ENCODE measurements around the gene CD70.
A peak's percentile ranks its signal among the peaks of the same experiment; 100 is the strongest.
"Not testable (repeated sequence)": the region's sequence is repeated elsewhere in the genome, so short reads cannot be mapped to it uniquely, and the experiment has no call there.

Gene CD70, protein sequence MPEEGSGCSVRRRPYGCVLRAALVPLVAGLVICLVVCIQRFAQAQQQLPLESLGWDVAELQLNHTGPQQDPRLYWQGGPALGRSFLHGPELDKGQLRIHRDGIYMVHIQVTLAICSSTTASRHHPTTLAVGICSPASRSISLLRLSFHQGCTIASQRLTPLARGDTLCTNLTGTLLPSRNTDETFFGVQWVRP

DNA sequence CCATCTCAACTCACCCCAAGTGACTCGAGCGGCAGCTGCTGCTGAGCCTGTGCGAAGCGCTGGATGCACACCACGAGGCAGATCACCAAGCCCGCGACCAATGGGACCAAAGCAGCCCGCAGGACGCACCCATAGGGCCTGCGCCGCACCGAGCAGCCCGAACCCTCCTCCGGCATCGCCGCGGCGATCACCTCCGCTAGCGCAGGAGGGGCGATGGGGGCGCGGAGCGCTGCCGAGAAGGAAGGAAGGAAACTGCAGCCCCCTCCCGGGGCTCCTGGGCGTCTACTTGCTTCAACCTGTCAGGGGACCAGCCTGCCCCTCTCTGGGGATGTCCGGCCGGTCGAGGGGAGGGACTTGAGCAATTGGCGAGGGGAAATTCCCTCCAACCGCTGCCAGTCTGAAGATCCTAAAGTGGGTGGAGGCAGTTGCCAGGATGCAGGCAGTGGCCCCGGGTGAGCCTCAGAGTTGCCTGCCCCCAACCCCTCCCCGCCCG lies at the start of gene CD70:
TSS of gene CD70 (minus strand) at position 324 of the 493 bp plus-strand sequence. CDS start at position 176, 148 bp downstream.
- DNase-seq = no peak

DNA sequence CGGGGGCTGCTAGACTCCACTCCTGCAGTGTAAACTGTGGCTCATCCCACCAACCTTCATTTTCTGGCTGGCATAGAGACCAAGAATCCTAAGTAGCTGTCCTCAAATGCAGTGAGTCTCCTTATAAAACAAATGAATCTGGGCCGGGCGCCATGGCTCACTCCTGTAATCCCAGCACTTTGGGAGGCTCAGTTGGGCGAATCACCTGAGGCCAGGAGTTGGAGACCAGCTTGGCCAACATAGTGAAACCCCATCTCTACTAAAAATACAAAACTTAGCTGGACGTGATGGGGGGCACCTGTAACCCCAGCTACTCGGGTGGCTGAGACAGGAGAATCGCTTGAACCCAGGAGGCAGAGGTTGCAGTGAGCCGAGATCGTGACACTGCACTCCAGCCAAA lies 49.4 kb upstream of the CD70 start:
- DNase-seq = not testable (repeated sequence)

DNA sequence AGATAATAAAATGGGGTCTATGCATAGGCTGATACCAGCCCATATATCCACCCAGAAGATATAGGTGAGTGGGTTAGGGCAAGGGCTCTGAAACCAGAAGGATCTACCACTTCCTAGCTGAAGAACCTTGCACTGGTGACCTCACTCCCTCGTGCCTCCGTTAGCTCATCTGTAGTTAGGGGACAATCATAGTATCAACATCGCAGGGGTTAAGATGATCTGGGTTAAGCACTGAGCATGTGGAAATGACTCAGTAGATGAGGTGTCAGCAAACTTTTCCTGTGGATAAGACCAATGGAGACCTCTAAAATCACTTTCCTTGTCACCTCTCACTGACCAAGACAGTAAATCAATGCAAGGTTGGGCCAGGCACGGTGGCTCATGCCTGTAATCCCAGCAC lies 48.5 kb upstream of the CD70 start:
- DNase-seq = no peak

DNA sequence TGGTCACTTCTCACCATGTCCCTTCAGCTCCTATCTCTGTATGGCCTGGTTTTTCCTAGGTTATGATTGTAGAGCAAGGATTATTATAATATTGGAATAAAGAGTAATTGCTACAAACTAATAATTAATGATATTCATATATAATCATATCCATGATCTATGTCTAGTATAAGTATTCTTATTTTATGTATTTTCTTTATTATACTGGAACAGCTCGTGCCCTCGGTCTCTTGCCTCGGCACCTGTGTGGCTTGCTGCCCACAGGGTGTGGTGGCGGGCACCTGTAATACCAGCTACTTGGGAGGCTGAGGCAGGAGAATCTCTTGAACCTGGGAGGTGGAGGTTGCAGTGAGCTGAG lies 42.5 kb upstream of the CD70 start:
- DNase-seq = not testable (repeated sequence)

DNA sequence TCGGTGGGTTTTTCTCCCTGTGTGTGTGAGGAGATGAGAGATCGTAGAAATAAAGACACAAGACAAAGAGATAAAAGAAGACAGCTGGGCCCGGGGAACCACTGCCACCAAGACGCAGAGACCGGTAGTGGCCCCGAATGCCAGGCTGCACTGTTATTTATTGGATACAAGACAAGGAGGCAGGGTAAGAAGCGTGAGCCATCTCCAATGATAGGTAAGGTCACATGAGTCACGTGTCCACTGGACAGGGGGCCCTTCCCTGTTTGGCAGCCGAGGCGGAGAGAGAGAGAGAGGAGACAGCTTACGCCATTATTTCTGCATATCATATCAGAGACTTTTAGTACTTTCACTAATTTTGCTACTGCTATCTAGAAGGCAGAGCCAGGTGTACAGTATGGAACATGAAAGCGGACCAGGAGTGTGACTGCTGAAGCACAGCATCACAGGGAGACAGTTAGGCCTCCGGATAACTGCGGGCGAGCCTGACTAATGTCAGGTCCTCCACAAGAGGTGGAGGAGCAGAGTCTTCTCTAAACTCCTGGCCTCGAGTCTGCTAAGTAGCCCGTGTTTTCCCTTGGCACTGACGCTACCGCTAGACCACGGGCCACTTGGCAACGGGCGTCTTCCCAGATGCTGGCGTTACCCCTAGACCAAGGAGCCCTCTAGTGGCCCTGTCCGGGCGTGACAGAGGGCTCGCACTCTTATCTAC lies 42.0 kb upstream of the CD70 start:
- DNase-seq = peak; percentile 2

DNA sequence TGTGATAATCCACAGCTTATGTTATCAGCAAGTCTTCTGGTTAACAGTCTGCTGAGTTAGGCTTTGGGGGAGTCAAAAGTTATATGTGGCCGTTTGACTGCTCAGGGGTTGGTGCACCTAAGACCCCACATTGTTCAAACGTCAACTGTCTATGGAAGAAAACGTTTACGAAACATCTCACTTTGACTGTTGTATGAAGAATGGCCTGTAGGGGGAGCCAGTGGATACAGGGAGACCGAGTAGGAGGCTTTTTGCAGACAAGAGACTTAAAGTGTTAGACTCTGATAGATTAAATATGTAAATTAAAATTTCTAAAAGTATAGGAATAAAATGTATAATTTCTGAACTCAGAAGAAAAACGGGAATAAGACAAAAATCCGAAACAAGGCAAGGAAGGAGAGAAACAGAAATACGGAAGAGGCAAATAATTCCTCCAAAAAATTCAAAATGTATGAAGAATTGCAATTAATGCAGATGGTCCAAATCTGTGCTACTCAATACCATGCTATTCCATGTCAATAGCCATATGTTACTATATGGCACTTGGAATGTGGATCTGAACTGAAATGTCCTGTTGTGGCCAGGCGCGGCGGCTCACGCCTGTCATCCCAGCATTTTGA lies 41.2 kb upstream of the CD70 start:
- DNase-seq = peak; percentile 52

DNA sequence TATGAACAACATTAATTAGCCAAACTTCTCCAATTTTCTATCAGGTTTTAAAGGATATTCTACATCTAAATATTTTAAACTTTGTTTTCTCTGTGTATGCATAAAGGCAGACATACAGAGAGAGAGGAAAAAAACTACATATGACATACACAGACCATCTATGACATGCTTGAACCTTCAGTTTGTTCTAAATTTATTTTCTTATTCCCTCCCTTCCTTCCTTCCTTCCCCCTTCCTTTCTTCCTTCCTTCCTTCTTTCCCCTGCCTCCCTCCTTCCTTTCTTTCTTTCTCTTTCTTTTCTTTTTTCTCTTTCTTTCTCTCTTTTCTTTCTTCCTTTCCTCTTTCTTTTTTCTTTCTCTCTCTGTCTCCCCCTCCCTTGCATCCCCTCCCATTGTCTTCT lies 35.8 kb upstream of the CD70 start:
- no peak for DNase-seq

DNA sequence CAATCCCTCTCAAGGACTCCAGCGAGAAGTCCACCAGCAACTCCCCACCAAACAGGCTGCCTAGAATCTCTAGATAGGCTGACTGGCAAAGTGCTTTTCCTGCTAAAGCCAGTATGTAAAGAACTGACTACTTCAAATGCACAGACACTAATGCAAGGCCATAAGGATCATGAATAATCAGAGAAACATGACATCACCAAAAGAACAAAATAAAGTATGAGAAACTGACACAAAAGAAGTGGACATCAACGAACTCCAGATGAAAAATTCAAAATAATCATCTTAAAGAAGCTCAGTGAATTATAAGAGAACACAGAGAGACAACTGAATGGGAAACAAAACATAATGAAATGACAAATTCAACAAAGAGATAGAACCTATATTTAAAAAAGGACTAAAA lies 26.4 kb upstream of the CD70 start:
- no peak for DNase-seq

DNA sequence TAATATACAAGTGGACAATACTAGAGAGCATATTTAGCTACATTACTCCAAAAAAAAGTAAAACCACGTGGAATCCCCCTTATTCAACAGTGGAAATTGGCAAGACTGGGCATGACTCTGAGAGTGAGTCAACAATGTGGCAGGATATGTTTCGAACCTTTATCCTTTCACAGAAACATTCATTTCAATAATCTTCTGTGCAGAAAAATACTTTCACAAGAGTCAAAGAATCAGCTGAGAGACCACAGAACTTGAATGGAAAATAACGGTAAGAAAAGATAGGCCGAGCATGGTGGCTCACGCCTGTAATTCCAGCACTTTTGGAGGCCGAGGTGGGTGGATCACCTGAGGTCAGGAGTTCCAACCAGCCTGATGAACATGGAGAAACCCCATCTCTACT lies 25.1 kb upstream of the CD70 start:
- no peak for DNase-seq

DNA sequence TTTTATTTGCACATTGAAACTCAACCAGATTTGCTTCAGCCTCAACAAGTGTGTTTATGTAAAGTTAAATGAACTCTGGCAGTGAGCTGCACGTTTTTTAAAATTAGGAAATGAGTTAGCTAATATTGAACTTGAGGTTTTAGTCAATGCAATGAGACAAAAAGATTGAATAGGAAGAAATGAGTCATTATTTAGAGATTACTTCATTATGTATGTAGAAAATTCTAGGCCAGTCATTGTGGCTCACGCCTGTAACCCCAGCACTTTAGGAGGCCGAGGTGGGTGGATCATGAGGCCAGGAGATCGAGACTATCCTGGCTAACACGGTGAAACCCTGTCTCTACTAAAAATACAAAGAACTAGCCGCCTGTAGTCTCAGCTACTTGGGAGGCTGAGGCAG lies 22.8 kb upstream of the CD70 start:
- no peak for DNase-seq

DNA sequence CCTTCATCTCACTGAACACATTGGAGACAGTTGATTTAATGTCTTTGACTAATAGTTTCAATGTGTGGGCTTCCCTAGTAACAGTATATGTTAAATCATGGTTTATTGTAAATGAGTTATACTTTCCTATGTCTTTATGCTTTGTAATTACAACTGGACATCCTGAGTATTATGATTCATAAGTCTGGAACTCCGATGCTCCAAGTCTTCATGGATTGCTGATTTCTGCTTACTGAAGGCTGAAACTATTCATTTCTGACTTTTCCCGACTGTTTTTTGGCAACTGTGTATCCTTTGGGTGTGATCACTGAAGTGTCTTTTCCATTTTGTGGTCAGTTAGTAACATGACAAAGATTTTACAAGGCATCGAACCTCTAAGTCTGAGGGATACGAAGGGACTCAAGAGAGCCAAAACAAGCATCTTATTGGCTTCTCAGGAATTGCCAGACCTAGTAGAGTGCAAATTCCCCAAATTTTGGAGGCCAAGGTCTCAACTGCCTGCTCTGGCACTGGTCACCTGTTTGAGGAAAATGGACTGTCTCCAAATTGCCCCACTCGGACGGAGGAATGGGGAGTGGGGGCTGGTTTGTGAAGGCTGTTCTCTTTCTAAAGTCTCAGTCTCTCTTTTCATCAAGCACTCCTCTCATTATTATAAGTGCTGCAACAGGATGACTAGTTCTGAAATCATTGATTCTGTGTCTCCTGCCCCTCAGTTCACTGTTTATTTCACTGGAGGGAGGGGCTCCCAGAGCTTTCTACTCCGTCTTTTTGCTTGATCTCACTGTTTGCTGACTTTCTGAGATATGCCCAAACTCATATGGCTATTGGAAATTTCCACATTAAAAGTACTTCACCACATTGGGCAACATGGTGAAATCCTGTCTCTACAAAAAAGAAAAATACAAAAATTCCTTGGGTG lies 20.2 kb upstream of the CD70 start:
- DNase-seq = no peak

DNA sequence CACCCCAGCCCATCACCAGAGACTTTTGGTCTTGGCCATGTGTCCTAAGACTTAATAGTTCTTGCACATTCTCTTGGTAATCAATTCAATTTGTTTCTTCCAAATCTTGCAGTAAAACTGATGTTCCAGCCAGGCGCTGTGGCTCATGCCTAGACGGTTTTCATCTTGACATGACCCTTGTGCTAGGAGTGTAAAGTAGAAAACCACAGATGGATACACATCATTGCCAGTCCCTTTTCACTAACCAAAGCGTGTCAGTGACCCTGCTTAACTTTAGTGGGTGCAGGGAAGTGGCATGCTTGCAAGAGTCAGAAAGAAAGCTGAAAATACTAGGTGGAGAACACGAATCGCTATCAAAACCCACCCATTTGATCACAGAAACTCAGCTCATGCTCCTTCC lies 18.0 kb upstream of the CD70 start:
- DNase-seq = no peak

DNA sequence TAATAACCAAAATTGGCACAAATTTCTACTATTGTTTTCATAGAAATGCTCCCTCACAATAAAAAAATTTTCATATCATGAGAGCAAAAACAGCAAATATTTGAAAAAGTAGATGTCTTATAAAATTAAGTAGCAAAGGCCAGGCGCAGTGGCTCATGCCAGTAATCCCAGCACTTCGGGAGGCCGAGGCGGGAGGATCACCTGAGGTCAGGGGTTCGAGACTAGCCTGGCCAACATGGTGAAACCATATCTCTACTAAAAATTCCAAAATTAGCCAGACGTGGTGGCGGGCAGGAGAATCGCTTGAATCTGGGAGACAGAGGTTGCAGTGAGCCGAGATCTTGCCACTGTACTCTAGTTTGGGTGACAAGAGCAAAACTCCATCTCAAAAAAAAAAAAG lies 17.2 kb upstream of the CD70 start:
- not testable (repeated sequence) for DNase-seq

DNA sequence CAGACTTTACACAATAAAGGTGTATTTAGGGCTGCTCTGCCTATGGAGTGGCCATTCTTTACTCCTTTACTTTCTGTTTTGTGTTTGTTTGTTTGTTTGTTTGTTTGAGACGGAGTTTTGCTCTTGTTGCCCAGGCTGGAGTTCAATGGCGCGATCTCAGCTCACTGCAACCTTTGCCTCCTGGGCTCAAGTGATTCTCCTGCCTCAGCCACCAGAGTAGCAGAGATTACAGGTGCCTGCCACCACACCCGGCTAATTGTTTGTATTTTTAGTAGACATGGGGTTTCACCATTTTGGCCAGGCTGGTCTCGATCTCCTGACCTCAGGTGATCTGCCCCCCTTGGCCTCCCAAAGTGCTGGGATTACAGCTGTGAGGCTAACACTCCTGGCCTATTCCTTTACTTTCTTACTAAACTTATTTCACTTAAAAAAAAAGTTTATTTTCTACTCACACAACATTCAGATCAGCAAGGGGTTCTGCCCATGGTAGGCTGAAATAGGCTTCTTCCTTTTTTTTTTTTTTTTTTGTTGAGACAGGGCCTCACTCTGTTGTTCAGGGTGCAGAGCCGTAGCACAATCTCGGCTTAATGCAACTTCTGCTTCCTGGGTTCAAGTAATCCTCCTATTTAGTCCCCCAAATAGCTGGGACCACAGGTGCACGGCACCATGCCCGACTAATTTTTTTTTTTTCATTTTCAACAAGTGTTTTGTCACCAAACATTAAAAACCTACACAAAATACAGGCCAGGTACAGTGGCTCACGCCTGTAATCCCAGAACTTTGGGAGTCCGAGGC lies 15.5 kb upstream of the CD70 start:
- DNase-seq = not testable (repeated sequence)

DNA sequence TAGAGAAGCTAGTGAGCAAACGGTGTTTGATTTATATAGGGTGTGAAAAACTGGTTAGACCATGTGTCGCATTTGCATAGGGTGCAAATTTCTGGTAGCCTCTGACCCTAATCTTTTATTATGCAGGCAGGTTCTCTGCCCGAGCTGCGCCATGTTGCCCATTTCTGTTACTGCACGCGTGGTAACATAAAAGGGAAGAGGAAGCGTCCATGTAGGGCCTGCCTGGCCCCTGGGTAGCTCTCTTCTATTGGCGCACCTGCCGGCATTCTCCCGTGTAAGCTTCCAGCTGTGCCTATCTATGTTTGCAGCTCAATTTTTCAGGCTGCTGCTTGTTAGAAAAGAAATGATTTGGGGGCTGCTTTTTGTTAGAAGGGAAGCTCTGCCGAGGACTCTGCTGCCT lies 14.0 kb upstream of the CD70 start:
- no peak for DNase-seq

DNA sequence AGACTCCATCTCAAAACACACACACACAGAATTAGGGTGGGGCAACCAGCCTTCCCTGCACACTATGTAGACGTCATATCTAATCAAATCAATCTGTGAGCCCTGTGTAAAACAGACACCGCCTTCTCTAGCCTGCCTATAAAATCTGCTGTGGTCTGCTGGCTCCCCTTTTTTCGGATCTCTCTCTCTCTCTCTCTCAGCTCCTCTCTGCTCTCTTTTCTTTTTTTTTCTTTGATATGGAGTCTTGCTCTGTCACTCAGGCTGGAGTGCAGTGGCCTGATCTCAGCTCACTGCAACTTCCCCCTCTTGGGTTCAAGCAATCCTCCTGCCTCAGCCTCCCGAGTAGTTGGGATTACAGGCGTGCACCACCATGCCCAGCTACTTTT lies 11.8 kb upstream of the CD70 start:
- no peak for DNase-seq

DNA sequence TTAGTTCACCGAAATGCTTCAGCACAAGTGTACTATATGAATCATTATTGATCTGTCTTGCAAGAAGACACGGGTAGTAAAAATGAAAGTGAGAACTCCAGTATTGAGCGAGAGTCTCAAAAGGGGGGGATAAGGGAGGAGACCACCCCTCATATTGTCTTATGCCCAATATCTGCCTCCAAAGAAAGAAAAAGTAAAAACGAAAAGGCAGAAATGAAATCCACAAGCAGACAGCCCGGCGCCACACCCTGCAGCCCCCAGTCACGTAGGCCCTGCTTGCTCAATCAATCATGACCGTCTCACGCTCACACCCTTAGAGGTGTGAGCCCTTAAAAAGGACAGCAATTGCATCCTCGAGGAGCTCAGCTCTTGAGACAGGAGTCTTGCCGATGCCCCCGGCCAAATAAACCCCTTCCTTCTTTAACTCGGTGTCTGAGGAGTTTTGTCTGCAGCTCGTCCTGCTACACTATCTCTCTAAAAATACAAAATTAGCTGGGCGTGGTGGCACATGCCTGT lies 10.6 kb upstream of the CD70 start:
- not testable (repeated sequence) for DNase-seq

DNA sequence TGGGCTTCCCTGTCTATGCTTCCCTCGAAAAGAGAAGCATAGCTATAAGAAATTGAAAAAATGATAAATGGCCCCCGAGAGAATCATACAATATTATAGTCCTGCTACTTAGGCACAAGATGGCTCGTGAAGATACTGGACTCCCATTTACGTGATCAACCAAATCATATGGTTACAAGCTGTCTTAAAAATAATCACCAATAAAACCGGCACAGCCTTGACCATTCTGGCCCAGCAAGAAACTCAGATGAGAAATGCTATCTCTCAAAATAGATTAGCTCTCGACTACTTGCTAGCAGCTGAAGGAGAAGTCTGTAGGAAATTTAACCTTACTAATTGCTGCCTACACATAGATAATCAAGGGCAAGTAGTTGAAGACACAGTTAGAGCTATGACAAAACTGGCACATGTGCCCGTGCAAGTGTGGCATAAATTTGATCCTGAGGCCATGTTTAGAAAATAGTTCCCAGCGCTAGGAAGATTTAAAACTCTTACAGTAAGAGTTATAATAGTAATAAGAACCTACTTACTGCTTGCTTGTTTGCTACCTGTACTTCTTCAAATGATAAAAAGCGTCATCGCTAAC lies 10.1 kb upstream of the CD70 start:
- DNase-seq = not testable (repeated sequence)

DNA sequence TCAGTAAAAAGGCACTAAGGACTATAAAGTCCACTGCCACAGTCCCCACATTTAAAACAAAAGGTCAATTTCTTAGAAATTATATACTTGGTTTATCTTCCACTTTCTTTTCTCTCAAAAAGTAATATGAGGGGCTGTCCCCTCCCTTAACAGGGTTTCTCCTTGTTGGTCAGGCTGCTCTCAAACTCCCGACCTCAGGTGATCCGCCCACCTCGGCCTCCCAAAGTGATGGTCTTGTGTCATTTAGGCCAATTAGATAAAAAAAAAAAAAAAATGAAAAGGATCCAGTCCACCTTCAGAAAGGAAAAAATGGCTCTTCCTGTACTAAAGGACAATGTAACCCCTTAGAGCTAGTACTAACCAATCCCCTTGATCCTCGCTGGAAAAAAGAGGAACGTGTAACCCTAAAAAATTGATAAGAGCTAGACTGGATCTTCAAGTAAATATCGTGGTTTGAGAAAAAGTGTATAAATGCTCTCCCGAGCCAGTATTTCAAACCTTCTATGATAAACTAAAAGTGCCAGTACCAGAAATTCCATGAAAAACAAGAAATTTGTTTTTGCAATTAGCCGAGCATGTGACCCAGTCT lies 9.0 kb upstream of the CD70 start:
- DNase-seq = no peak

DNA sequence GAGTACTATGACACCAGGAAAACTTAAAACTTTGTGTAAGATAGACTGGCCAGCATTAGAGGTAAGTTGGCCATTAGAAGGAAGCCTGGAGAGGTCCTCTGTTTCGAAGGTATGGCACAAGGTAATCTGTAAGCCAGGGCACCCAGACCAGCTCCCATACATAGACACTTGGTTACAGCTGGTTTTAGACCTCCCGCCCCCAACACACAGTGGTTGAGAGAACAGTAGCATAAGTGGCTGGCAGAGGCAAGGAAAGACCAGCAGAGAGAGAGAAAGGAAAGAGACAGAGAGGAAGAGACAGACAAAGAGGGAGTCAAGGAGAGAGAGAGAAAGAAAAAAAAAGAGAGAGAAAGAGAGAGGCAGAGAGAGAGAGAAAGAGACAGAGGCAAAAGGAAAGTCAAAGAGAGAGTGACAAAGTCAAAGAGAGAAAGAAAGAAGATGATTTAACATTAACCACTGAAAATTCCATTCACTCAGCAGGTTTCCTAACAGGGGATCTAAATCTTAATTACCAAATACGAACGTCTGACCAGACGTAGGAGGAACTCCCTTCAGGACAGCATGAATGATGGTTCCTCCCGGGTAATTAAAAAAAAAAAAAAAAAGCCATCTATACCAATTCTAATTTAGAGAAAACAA lies 7.4 kb upstream of the CD70 start:
- not testable (repeated sequence) for DNase-seq

Measured in NCI-H2227 treated with DMSO at 0.1 percent for 48 hours (cell line).